Prostate gland (tissue), 2 donors: ENCODE results near the gene B3GNT7.

Experiments
- CTCF ChIP-seq, 4 experiments: fragments of 200-600 bp in 2 of 4; fragments of 450-650 bp in 2 of 4; sonication (generic) in 2 of 4; IDR thresholded peaks; 1 replicate in 3 of 4; 2 replicates in 1 of 4; pipeline ENCODE4 v1.5.1; 2016 to 2019; ENCODE audit warnings: antibody characterized with exemption in 4 of 4, mild to moderate bottlenecking in 2 of 4, moderate library complexity in 2 of 4
- POLR2A ChIP-seq: fragments of 450-650 bp; IDR thresholded peaks from one replicate; pipeline ENCODE4 v1.6.1; 2016; ENCODE audit warnings: antibody characterized with exemption, mild to moderate bottlenecking
- POLR2AphosphoS5 ChIP-seq: sonication (generic); formaldehyde crosslinking; IDR thresholded peaks from one replicate; pipeline ENCODE4 v1.6.1; 2017; ENCODE audit warnings: antibody characterized with exemption

- TF ChIP-seq CTCF (IDR thresholded peaks at IDR 0.05) = no peak
- TF ChIP-seq POLR2A = no peak
- no peak for TF ChIP-seq POLR2AphosphoS5
Measured at GRCh38 chr2:231384970-231385369, 10.5 kb upstream of the B3GNT7 start.
